ENCODE data around the gene ARF6.

DNA sequence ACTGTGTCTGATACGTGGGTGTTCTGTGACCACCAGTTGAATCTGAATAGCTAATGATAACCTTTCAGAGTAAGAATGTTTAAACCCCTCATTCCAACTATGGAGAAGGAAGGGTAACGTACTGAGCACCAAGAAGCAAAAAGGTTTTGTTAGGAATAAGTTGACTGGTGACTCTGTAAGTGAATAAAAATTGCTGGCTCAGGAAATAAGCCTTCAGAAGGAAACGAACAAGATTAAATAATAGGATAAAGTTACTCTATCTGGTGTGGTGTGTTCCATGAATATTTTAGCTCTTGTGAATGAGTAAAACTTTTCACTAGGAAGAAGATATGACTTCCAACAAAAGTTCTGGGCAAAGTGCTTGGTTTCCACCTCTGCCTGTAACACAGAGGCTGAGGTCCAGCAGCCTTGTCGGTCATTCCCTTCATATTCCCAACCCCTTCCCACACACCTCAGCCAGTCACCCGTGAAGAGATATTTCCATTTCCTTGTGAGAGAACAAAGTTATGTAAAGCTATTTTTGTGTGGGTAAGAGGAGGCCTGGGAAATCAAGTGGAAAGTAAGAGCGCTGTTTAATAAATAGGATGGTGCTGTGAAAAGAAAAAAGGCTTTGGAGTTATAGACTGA is 47.1 kb downstream of the ARF6 start:
- TF ChIP-seq, protein P1, sequence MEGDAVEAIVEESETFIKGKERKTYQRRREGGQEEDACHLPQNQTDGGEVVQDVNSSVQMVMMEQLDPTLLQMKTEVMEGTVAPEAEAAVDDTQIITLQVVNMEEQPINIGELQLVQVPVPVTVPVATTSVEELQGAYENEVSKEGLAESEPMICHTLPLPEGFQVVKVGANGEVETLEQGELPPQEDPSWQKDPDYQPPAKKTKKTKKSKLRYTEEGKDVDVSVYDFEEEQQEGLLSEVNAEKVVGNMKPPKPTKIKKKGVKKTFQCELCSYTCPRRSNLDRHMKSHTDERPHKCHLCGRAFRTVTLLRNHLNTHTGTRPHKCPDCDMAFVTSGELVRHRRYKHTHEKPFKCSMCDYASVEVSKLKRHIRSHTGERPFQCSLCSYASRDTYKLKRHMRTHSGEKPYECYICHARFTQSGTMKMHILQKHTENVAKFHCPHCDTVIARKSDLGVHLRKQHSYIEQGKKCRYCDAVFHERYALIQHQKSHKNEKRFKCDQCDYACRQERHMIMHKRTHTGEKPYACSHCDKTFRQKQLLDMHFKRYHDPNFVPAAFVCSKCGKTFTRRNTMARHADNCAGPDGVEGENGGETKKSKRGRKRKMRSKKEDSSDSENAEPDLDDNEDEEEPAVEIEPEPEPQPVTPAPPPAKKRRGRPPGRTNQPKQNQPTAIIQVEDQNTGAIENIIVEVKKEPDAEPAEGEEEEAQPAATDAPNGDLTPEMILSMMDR (conservative IDR thresholded peaks at IDR 0.05 in 1 of 2, IDR thresholded peaks at IDR 0.05 in 1 of 2; ENCODE audit: low read depth in 1 of 2, low read length in 2 of 2), result no peak
- no peak for TF ChIP-seq EZH2 (IDR thresholded peaks at IDR 0.05; ENCODE audit: low read length, missing control alignments)
